OCI-LY7 (cell line): ENCODE data around the gene PDE5A. TPM values are rescaled to one million over a fixed set of nuclear protein-coding genes. Genes with fewer than 3 reads are reported as not detected.

Experiments
- BruUV-seq: library from RNA; stranded (reverse); fragments of 400-500 nt; replicated peaks from 2 replicates; lab custom pipeline; 2021; lab: Mats Ljungman, UMichigan
- CTCF ChIA-PET: fragments of 300-600 bp; sonication (Branson Sonifier 250); formaldehyde crosslinking; loops from one replicate; lab custom pipeline; 2022; ENCODE audit warnings: antibody characterized with exemption; ENCODE audit not compliant: unreplicated experiment; lab: Charles Lee
- POLR2A ChIA-PET: fragments of 300-600 bp; sonication (Branson Sonifier 250); formaldehyde crosslinking; loops from one replicate; lab custom pipeline; 2022; ENCODE audit warnings: antibody characterized with exemption; lab: Charles Lee
- DNase-seq: peaks from one replicate; pipeline ENCODE4 v3.0.0-alpha.2; 2015; ENCODE audit warnings: low spot score
- H2AFZ ChIP-seq: fragments of 200-600 bp; sonication (generic), shearing (Covaris generic); 2 replicates; pipeline ENCODE4 v1.6.1; 2014; ENCODE audit warnings: mild to moderate bottlenecking, antibody characterized with exemption, low read length, moderate library complexity
- H3K27ac ChIP-seq: fragments of 200-600 bp; sonication (generic); 2 replicates; pipeline ENCODE4 v1.5.1; 2014; ENCODE audit warnings: mixed run types, low read depth, mild to moderate bottlenecking, moderate library complexity, low read length, inconsistent platforms; ENCODE audit not compliant: poor library complexity, severe bottlenecking
- H3K36me3 ChIP-seq: fragments of 200-600 bp; sonication (generic); 2 replicates; pipeline ENCODE4 v1.6.1; 2014; ENCODE audit warnings: mild to moderate bottlenecking, antibody characterized with exemption, low read length, moderate library complexity, mixed read lengths; ENCODE audit not compliant: insufficient read depth
- H3K4me1 ChIP-seq: fragments of 200-600 bp; sonication (generic); 2 replicates; pipeline ENCODE4 v1.5.1; 2014; ENCODE audit warnings: mild to moderate bottlenecking, low read length; ENCODE audit not compliant: insufficient read depth, poor library complexity, severe bottlenecking
- H3K4me2 ChIP-seq: fragments of 200-600 bp; sonication (generic); 2 replicates; pipeline ENCODE4 v1.6.1; 2014; ENCODE audit warnings: mild to moderate bottlenecking, low read length
- H3K4me3 ChIP-seq: fragments of 200-600 bp; sonication (generic); 2 replicates; pipeline ENCODE4 v1.5.1; 2014; ENCODE audit warnings: mild to moderate bottlenecking, low read depth, low read length; ENCODE audit not compliant: poor library complexity, severe bottlenecking
- H3K79me2 ChIP-seq: fragments of 200-600 bp; sonication (generic); 2 replicates; pipeline ENCODE4 v1.6.1; 2016; ENCODE audit warnings: low read depth, mild to moderate bottlenecking, low read length, moderate library complexity, mixed read lengths; ENCODE audit not compliant: insufficient read depth
- H3K9me2 ChIP-seq: fragments of 200-600 bp; sonication (generic); 2 replicates; pipeline ENCODE4 v1.6.1; 2016; ENCODE audit warnings: mild to moderate bottlenecking, low read length, mixed read lengths; ENCODE audit not compliant: insufficient read depth
- H3K9me3 ChIP-seq: fragments of 200-600 bp; sonication (generic); 2 replicates; pipeline ENCODE4 v1.6.1; 2014; ENCODE audit warnings: mild to moderate bottlenecking, mixed run types, low read length, mixed read lengths
- H4K20me1 ChIP-seq: fragments of 200-600 bp; sonication (generic); 2 replicates; pipeline ENCODE4 v1.6.1; 2014; ENCODE audit warnings: mild to moderate bottlenecking, antibody characterized with exemption, low read length, moderate library complexity, mixed read lengths; ENCODE audit not compliant: insufficient read depth
- CTCF ChIP-seq: fragments of 200-600 bp; sonication (generic); conservative IDR thresholded peaks from 2 replicates; pipeline ENCODE4 v1.5.1; 2014; ENCODE audit warnings: mild to moderate bottlenecking, antibody characterized with exemption, low read length, moderate library complexity, mixed read lengths
- EZH2phosphoT487 ChIP-seq: fragments of 200-600 bp; sonication (generic); IDR thresholded peaks from 2 replicates; pipeline ENCODE4 v1.6.1; 2018; ENCODE audit warnings: low read depth, borderline replicate concordance, mild to moderate bottlenecking, mixed run types, antibody characterized with exemption, low read length, moderate library complexity, mixed read lengths
- intact Hi-C: fragments of 100-400 bp; cut with micrococcal nuclease; formaldehyde crosslinking; loops from one replicate; pipeline ENCODE4 v1.10.0; 2022; ENCODE audit not compliant: unreplicated experiment
- total RNA-seq, 2 experiments: library from RNA; depleted of rRNA in 1 of 2; stranded (reverse); fragments of >200 nt in 1 of 2; shearing (Covaris generic) in 1 of 2; gene quantifications; 2 replicates each; pipeline ENCODE4 v1.2.3, GENCODE V29; 2014 to 2022

PDE5A gene
- total RNA-seq, 2 experiments from 2014 or later = 0.22 to 1.4 TPM

GRCh38 chr4:119529788-119530187 is 98.8 kb downstream of the PDE5A start:
- ChIA-PET POLR2A (no interaction called here), CTCF (no interaction called here)
- no peak overlapping the region for H3K4me2 ChIP-seq
- no peaks in the 10 kb centered on the region for H3K36me3 ChIP-seq
- H3K4me3 ChIP-seq = no peak overlapping the region
- intact Hi-C loops = no loop called here
- no peak overlapping the region for H3K27ac ChIP-seq
- no peak for DNase-seq
- peaks cover 4% of the 10 kb centered on the region; the same call in 1 of the 2 replicates for H3K9me3 ChIP-seq
- H3K79me2 ChIP-seq = no peaks in the 10 kb centered on the region
- TF ChIP-seq CTCF = no peak
- no peak for TF ChIP-seq EZH2phosphoT487
- no peaks in the 10 kb centered on the region for H3K4me1 ChIP-seq
- no peaks in the 10 kb centered on the region for H3K9me2 ChIP-seq
- no peak overlapping the region for H2AFZ ChIP-seq
- H4K20me1 ChIP-seq = no peaks in the 10 kb centered on the region
- no TSS peak for BruUV-seq

DNA sequence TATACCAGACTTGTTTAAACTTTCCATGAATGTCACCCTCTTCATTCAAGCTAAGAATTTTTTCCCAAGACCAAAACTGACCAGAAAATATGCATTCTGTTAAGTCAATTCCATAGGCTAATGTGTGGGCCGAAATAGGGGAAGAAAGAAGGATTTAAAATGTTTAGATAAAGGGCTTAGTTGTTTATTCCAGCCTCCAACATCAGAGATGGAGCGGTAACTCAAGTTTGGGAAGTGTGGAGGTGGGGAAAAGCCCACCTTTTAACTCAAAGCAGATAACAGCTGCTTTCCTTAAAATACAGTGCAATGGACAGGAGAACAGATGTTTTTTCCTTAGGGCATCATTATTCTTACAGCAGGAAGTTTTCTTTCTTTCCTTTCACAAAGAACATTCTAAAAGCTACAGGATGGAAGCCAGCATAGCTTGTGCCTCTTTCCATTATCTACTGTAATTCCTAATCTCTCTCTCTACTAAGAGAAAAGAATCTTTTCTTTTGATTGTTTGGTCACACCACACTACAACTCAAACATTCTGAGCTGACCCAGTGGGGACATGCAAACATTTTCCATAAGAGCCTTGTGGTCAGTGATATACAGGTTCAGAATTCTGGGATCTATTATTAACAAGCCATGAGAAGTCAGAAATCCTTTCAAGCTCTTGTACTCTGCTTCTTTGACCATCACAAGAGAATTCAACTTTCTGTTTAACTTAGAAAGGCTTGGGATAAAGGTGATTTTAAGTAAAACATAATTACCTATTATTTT is 101.6 kb downstream of the PDE5A start:
- H3K4me3 ChIP-seq = no peak overlapping the region
- no peaks in the 10 kb centered on the region for H3K9me2 ChIP-seq
- H3K4me1 ChIP-seq = no peaks in the 10 kb centered on the region
- intact Hi-C loops = no loop called here
- BruUV-seq = no TSS peak
- H3K79me2 ChIP-seq = no peaks in the 10 kb centered on the region
- no peak for DNase-seq
- H3K4me2 ChIP-seq = no peak overlapping the region
- H4K20me1 ChIP-seq = no peaks in the 10 kb centered on the region
- ChIA-PET CTCF (no interaction called here), POLR2A (interaction anchor here (0.6 kb wide), 1 partner anchor 303 kb away, joined by 3 read pairs; no protein-coding TSS in a partner anchor)
- H3K9me3 ChIP-seq = no peaks in the 10 kb centered on the region
- no peak for TF ChIP-seq CTCF
- no peak overlapping the region for H2AFZ ChIP-seq
- no peak overlapping the region for H3K27ac ChIP-seq
- H3K36me3 ChIP-seq = 0 out of 2 replicates have a peak, but pooled peaks cover 4% of the 10 kb centered on the region
